Neural cell (in vitro differentiated cells): ENCODE data around the gene TRPV3. TPM values are rescaled to one million over a fixed set of nuclear protein-coding genes. Genes with fewer than 3 reads are reported as not detected.
"Not testable (repeated sequence)": the region's sequence is repeated elsewhere in the genome, so short reads cannot be mapped to it uniquely, and the experiment has no call there.

Experiments
- H2AFZ ChIP-seq: fragments of 200-600, 300-800 bp; sonication (generic), shearing (Covaris generic); 2 replicates; pipeline ENCODE4 v1.6.0; 2014; ENCODE audit warnings: low read depth, mild to moderate bottlenecking, antibody characterized with exemption, low read length, moderate library complexity
- H3F3A ChIP-seq: fragments of 200-600 bp; shearing (Covaris generic); 2 replicates; pipeline ENCODE4 v1.6.1; 2016; ENCODE audit warnings: mild to moderate bottlenecking, moderate library complexity, mixed read lengths, antibody characterized with exemption, low read length; ENCODE audit not compliant: insufficient read depth, poor library complexity, severe bottlenecking
- H3K27ac ChIP-seq: fragments of 200-600, 300-800 bp; sonication (generic), shearing (Covaris generic); 2 replicates; pipeline ENCODE4 v1.5.1; 2014; ENCODE audit warnings: mild to moderate bottlenecking, low read length, moderate library complexity
- H3K27me3 ChIP-seq: fragments of 300-800, 200-600 bp; sonication (generic), shearing (Covaris generic); 2 replicates; pipeline ENCODE4 v1.6.0; 2014; ENCODE audit warnings: mild to moderate bottlenecking, low read depth, low read length, moderate library complexity; ENCODE audit not compliant: insufficient read depth
- H3K36me3 ChIP-seq: fragments of 300-800, 200-600 bp; sonication (generic), shearing (Covaris generic); 2 replicates; pipeline ENCODE4 v1.5.1; 2014; ENCODE audit warnings: mild to moderate bottlenecking, antibody characterized with exemption, low read length, moderate library complexity; ENCODE audit not compliant: insufficient read depth
- H3K4me2 ChIP-seq: fragments of 300-800, 200-600 bp; sonication (generic), shearing (Covaris generic); 2 replicates; pipeline ENCODE4 v1.6.0; 2014; ENCODE audit warnings: mild to moderate bottlenecking, low read length
- H3K4me3 ChIP-seq: fragments of 300-800, 200-600 bp; sonication (generic), shearing (Covaris generic); 2 replicates; pipeline ENCODE4 v1.5.1; 2014; ENCODE audit warnings: mild to moderate bottlenecking, low read length, moderate library complexity
- H3K79me2 ChIP-seq: fragments of 200-600 bp; shearing (Covaris generic); replicated peaks from 2 replicates; pipeline ENCODE4 v1.6.0; 2014; ENCODE audit warnings: mild to moderate bottlenecking, low read length, moderate library complexity; ENCODE audit not compliant: insufficient read depth
- H3K9ac ChIP-seq: fragments of 300-800, 200-600 bp; sonication (generic), shearing (Covaris generic); 2 replicates; pipeline ENCODE4 v1.6.1; 2016; ENCODE audit warnings: mild to moderate bottlenecking, low read length, mixed read lengths
- H3K9me2 ChIP-seq: fragments of 200-600 bp; shearing (Covaris generic); 2 replicates; pipeline ENCODE4 v1.6.1; 2016; ENCODE audit warnings: mild to moderate bottlenecking, low read length, mixed read lengths; ENCODE audit not compliant: insufficient read depth
- H3K9me3 ChIP-seq: fragments of 200-600, 300-800 bp; sonication (generic), shearing (Covaris generic); 2 replicates; pipeline ENCODE4 v1.6.1; 2016; ENCODE audit warnings: mild to moderate bottlenecking, mixed run types, low read length, moderate library complexity, mixed read lengths
- H4K20me1 ChIP-seq: fragments of 200-600 bp; shearing (Covaris generic); 2 replicates; pipeline ENCODE4 v1.6.1; 2016; ENCODE audit warnings: mild to moderate bottlenecking, mixed run types; ENCODE audit not compliant: insufficient read depth
- CTCF ChIP-seq: fragments of 450-650 bp; IDR thresholded peaks from 2 replicates; pipeline ENCODE4 v1.5.1; 2014; ENCODE audit warnings: antibody characterized with exemption, mild to moderate bottlenecking, moderate library complexity; ENCODE audit not compliant: poor library complexity, severe bottlenecking
- EP300 ChIP-seq: fragments of 450-650 bp; conservative IDR thresholded peaks from 2 replicates; pipeline ENCODE4 v1.6.1; 2014; ENCODE audit warnings: antibody characterized with exemption, mild to moderate bottlenecking, moderate library complexity; ENCODE audit not compliant: poor library complexity, severe bottlenecking
- EZH2 ChIP-seq: fragments of 200-600, 300-800 bp; shearing (Covaris generic), sonication (generic); IDR thresholded peaks from 2 replicates; pipeline ENCODE4 v1.6.1; 2014; ENCODE audit warnings: antibody characterized with exemption, low read length, borderline replicate concordance, mild to moderate bottlenecking; ENCODE audit not compliant: insufficient read depth, poor library complexity, severe bottlenecking
- MXI1 ChIP-seq: fragments of 450-650 bp; conservative IDR thresholded peaks from 2 replicates; pipeline ENCODE4 v1.6.1; 2014; ENCODE audit warnings: antibody characterized with exemption, mild to moderate bottlenecking; ENCODE audit not compliant: poor library complexity, severe bottlenecking
- POLR2AphosphoS5 ChIP-seq: IDR thresholded peaks from 2 replicates; pipeline ENCODE4 v1.6.1; 2012
- RAD21 ChIP-seq: fragments of 450-650 bp; conservative IDR thresholded peaks from 2 replicates; pipeline ENCODE4 v1.6.1; 2014; ENCODE audit warnings: antibody characterized with exemption, mild to moderate bottlenecking, moderate library complexity
- REST ChIP-seq: IDR thresholded peaks from 2 replicates; pipeline ENCODE4 v1.6.1; 2012; ENCODE audit warnings: borderline replicate concordance
- SMC3 ChIP-seq: fragments of 450-650 bp; conservative IDR thresholded peaks from 2 replicates; pipeline ENCODE4 v1.6.1; 2014; ENCODE audit warnings: antibody characterized with exemption, mild to moderate bottlenecking, moderate library complexity; ENCODE audit not compliant: poor library complexity
- TAF1 ChIP-seq: IDR thresholded peaks from 2 replicates; pipeline ENCODE4 v1.6.1; 2012; ENCODE audit warnings: low read depth
- polyA plus RNA-seq: library from polyadenylated mRNA; depleted of rRNA; stranded (reverse); fragments of >200 nt; gene quantifications from 2 replicates; pipeline ENCODE4 v1.2.3, GENCODE V29; 2014

The TRPV3 gene
- polyA plus RNA-seq, 1 donor from 2014 or later, result 0.19 TPM

- no peaks in the 10 kb centered on the region for H3K27me3 ChIP-seq
- H3K79me2 ChIP-seq, result no peaks in the 10 kb centered on the region
- no peak within 1 kb of the TSS for H3K9ac ChIP-seq
- no peaks in the 10 kb centered on the region for H3K9me2 ChIP-seq
- TF ChIP-seq POLR2AphosphoS5, result no peak
- no peak for TF ChIP-seq EZH2
- TF ChIP-seq REST, result no peak
- no peak for TF ChIP-seq SMC3
- TF ChIP-seq TAF1, result no peak
- no peak for TF ChIP-seq CTCF
- TF ChIP-seq RAD21, result no peak
- no peak for TF ChIP-seq EP300
- no peak for TF ChIP-seq MXI1
- H3K4me2 ChIP-seq, result no peak within 1 kb of the TSS
- no peak within 1 kb of the TSS for H3K27ac ChIP-seq
- no peaks in the 10 kb centered on the region for H3F3A ChIP-seq
- no peaks in the 10 kb centered on the region for H4K20me1 ChIP-seq
- H2AFZ ChIP-seq, result no peak within 1 kb of the TSS
- H3K36me3 ChIP-seq, result no peaks in the 10 kb centered on the region
- H3K9me3 ChIP-seq, result no peaks in the 10 kb centered on the region
- H3K4me3 ChIP-seq, result no peak within 1 kb of the TSS
These were observed 86.0 kb downstream of the TRPV3 start, which contains the start of gene SPATA22 for GRCh38 chr17:3471599-3471998. TSS of gene SPATA22 (minus strand) at chr17:3471819. CDS start at chr17:3469325, 2,494 bp downstream.

GRCh38 chr17:3469529-3469928, 88.1 kb downstream of the TRPV3 start:
- Histone ChIP-seq H3K79me2 (no peaks in the 10 kb centered on the region), H3K9me3 (no peaks in the 10 kb centered on the region), H3F3A (no peaks in the 10 kb centered on the region), H2AFZ (no peak overlapping the region), H3K9me2 (no peaks in the 10 kb centered on the region), H3K4me2 (no peak overlapping the region), H3K36me3 (no peaks in the 10 kb centered on the region), H3K27ac (no peak overlapping the region), H4K20me1 (no peaks in the 10 kb centered on the region), H3K4me3 (no peak overlapping the region), H3K27me3 (no peaks in the 10 kb centered on the region), H3K9ac (no peak overlapping the region)
- TF ChIP-seq TAF1 (no peak), SMC3 (no peak), EP300 (no peak), POLR2AphosphoS5 (no peak), MXI1 (no peak), CTCF (no peak), EZH2 (no peak), RAD21 (no peak), REST (no peak)

GRCh38 chr17:3466355-3466754, 91.3 kb downstream of the TRPV3 start:
- H3K4me2 ChIP-seq, H4K20me1 ChIP-seq, H3K36me3 ChIP-seq, H3K79me2 ChIP-seq, H3K9me3 ChIP-seq, H3K9me2 ChIP-seq, H3F3A ChIP-seq, H2AFZ ChIP-seq, H3K27ac ChIP-seq, H3K27me3 ChIP-seq, H3K9ac ChIP-seq, H3K4me3 ChIP-seq: not testable (repeated sequence)
